NCI-H1417 treated with DMSO at 0.1 percent for 48 hours (cell line): ENCODE data around the gene SLC16A2.

Experiments
- DNase-seq: peaks from one replicate; lab custom pipeline; 2025; lab: John Stamatoyannopoulos, UW

The SLC16A2 gene

GRCh38 chrX:74421036-74421739 lies at the start of gene SLC16A2:
SLC16A2 (plus strand) TSS chrX:74421493; CDS start chrX:74421638, 145 bp downstream.
- DNase-seq = no peak

GRCh38 chrX:74372272-74372671 lies 49.0 kb upstream of the SLC16A2 start:
- DNase-seq = no peak

DNA sequence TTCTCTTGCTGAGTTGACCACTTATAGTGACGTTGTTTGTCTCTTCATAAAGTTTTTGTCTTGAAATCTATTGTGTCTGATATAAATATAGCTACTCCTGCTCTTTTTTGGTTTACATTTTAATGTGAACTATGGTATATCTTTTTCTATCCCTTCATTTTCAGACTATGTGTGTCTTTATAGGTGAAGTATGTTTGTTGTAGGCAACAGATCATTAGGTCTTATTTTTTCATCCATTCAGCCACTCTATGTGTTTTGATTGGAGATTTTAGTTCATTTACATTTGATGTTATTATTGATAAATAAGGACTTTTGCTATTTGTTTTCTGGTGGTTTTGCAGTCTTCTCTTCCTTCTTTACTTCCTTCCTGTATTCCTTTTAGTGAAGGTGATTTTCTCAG lies 44.0 kb upstream of the SLC16A2 start:
- DNase-seq = no peak

- no peak for DNase-seq
Measured at GRCh38 chrX:74382613-74383012, 38.7 kb upstream of the SLC16A2 start.

DNA sequence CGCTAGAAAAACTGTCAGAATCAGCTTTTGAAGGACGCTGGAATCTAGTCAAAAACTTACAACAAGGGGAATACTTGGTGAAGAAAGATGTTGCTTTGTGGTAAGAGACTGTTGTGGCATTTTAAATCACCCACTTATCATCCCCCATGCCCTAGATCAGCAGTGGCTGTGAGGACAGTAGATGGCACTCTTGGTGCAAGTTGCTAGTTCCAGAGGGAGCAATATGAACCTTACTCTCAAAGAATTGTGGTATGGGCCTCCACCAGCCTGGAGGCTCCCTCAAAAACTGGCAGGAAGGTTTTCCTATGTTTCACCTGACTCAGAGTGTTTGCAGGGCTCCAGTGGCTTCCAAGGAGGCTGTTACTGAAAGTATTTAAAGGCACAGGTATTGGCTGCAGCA lies 37.7 kb upstream of the SLC16A2 start:
- peak; percentile 2 for DNase-seq

DNA sequence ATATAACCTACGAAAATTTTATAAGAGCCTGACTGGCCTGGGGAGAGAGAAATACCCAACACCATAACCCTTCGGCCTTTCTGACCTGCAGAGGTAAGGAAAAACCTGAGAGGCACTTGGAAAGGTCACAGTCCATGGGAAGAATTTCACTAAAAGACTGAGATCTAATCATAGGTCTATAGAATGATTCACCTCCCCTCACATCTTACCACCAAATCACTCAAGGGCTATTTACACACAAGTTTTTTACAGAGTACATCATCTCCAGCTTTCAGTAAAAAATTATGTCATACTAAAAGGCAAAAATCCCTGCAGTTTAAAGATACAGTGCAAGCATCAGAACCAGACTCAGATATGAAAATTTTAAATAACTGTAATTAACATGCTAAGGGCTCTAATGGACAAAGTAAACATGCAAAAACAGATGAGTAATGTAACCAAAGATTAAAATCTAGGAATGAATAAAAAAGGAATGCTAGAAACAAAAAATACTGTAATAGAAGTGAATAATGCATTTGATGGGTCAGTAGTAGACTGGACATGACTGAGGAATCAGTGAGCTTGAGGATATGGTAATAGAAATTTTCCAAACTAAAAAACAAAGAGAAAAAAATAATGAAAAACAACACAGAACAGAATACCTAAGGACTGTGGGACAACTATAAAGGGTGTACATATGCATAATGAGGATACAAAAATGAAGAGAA lies 32.1 kb upstream of the SLC16A2 start:
- DNase-seq = no peak

DNA sequence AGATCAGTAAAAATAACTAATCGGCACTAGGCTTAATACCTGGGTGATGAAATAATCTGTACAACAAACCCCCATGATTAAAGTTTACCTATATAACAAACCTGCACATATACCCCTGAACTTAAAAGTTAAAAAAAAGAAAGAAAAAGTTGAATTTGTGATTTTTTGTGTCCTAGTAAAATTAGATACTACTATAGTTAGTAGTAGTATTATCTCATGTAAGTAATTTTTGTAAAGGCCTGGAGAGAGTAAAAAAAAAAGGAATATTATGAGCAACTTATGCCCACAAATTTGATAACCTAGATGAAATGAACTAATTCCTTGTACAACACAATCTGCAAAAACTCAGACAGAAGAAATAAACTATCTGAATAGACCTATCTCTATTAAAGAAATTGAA lies 25.7 kb upstream of the SLC16A2 start:
- DNase-seq = no peak

GRCh38 chrX:74405973-74406489 lies 15.3 kb upstream of the SLC16A2 start:
- no peak for DNase-seq

DNA sequence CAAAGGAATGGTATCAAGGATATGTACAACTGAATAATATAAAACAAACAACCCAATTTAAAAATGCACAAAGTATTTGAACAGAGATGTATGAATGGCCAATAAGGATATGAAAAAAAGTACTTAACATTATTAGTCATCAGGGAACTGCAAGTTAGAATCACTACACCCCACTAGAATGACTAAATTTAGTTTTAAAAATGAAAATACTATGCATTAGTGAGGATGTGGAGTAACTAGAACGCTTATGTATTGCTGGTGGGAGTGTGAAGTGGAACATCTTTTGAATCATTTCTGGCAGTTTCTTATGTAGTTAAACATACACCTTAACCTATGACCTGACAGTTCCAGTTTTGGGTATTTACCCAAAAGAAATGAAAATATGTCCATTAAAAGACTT lies 13.0 kb upstream of the SLC16A2 start:
- DNase-seq = no peak

DNA sequence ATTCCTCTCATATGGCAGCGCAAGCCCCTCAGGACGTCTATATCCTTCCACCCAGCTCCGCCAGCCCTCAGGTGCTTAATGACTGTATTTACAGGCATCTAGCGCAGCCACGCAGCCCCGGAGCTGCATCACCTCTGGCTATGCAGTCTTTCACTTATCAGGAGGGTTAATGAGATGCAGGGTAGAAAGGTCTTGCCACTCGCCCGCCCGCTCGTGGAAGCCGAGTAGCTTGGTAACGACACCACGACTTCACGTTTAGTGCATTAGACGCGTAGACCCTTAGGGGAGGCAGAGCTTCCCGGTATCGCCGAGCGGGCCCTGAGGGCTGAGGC lies 1.5 kb upstream of the SLC16A2 start:
- DNase-seq = no peak

DNA sequence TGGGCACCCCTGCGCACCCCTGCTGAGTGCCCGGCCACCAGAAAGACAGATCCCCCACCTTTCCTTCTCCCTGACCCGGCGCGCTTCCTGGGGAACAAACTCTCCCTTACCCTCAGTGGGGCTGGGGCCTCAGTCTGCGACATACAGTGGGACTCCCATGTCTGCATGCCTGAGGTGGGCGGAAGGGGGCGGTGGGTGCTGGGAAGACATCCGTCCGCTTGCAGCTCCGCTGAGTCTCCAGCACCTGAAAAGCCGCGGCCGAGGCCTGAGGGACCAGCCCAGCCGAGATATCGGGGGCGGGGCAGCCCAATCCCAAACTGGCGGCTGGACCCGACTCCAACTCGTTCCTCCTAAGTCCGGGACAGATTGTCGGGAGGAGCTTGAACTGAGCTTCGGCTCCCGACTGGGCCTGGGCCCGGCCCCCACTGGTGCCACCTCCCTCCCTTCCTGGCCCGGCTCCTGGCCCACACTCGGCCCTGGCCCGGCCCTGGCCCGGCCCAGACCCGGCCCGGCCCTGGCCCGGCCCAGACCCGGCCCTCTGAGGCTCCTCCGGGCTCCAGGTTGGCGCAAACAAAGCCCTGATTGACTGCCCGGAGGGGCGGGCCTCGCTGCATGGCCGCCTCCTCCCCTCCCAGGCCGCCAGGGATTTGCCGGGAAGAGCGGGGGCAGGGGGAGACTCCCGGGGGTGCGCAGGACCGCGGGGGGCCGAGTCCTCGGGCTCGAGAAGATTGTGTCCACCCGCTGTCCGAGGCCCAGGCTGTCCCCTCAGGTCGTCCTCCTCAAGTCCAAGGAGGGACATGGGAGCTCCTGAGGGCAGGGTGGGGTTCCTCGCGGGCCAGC lies 877 bp upstream of the SLC16A2 start:
- DNase-seq = no peak

GRCh38 chrX:74421740-74422352 lies 553 bp downstream of the SLC16A2 start:
- DNase-seq = no peak

DNA sequence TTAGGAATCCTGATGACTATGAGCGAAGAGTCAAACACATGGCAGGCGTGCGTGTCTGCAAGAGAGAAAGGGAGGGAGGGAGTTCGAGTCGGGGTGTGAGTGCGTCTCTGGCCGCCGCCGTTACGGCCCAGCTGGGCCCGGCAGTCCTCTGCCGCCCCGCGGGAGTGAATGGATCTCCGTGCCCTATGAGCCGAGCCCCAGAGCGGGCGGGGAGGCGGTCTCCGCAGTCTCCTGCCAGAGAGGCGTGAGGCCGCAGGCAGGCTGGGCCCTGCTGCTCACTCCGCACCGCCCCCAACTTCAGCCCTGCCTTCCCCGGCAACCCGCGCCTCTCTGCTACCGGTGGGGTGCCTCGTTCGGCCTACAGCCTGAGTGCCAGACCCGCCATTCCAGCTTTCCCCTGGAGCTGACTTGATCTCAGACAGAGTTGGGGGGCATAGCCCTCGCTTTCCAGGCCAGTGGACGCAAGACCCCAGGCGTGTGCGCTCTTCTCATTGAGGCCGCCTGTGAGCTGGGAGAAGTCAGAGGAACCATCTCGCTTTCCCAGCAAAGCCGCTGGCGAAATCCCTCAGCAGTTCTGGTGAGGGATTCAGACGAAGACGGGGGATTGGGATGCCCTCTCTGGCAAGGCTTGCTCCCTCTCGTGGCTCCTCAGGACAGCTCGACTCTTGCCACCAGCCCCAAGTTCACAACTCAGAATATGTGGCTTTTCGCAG lies 1.4 kb downstream of the SLC16A2 start:
- no peak for DNase-seq

- DNase-seq = no peak
Measured at GRCh38 chrX:74423289-74423998, 2.2 kb downstream of the SLC16A2 start.

- DNase-seq = no peak
Measured at GRCh38 chrX:74426071-74426470, 4.8 kb downstream of the SLC16A2 start.

- DNase-seq = no peak
Measured at GRCh38 chrX:74426615-74427014, 5.3 kb downstream of the SLC16A2 start.

- no peak for DNase-seq
Measured at GRCh38 chrX:74431797-74432196, 10.5 kb downstream of the SLC16A2 start.

- no peak for DNase-seq
Measured at GRCh38 chrX:74434336-74434735, 13.0 kb downstream of the SLC16A2 start.

GRCh38 chrX:74437530-74437929 lies 16.2 kb downstream of the SLC16A2 start:
- DNase-seq = no peak

DNA sequence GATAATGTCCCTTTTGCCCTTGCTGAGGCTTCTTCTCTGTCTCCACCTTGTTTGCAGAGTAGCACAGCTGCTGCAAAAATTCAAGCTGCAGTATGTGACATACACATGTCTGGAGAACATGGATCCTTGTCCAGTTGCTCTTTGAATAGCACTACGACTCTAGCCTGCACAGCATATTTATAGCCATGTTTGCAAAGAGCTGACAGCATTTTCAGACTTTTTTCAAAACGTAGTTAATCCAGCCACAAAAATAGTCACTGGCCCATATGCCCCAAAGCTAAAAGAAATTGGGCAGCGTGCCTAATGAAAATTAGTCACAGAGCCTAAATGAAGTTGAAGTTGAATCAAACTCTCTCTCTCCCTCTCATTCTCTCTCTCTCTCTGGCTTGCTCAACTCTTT lies 17.5 kb downstream of the SLC16A2 start:
- DNase-seq = no peak

- DNase-seq = no peak
Measured at GRCh38 chrX:74445099-74445498, 23.8 kb downstream of the SLC16A2 start.
